ENCODE data around the gene CABP4. TPM values are rescaled to one million over a fixed set of nuclear protein-coding genes. Genes with fewer than 3 reads are reported as not detected.
A peak's percentile ranks its signal among the peaks of the same experiment; 100 is the strongest.

Gene CABP4
- total RNA-seq, 1 experiment from 2014 or later, result 24.8 TPM

GRCh38 chr11:67510023-67510345, 54.8 kb downstream of the CABP4 start:
- H3K27ac Mint-ChIP-seq (ENCODE audit: unreplicated experiment), result peak overlapping the region; percentile 99
- CTCF ChIA-PET, result no interaction called here
- no peaks in the 10 kb centered on the region for H3K9me3 Mint-ChIP-seq (ENCODE audit: low read depth, unreplicated experiment)
- peaks cover 31% of the 10 kb centered on the region for H3K4me1 Mint-ChIP-seq (ENCODE audit: low read depth, unreplicated experiment)
- H3K36me3 Mint-ChIP-seq (ENCODE audit: insufficient read depth, unreplicated experiment), result peaks cover 51% of the 10 kb centered on the region
- peaks cover 29% of the 10 kb centered on the region for H3K27me3 Mint-ChIP-seq (ENCODE audit: unreplicated experiment)
- BruUV-seq (replicated peaks), result no TSS peak
- intact Hi-C loops (cut with micrococcal nuclease; ENCODE audit: unreplicated experiment), result no loop called here
- no peak for DNase-seq
- peak overlapping the region; percentile 91 for H3K4me3 Mint-ChIP-seq (ENCODE audit: low read depth, unreplicated experiment)
- no peak for TF ChIP-seq CTCF (IDR thresholded peaks at IDR 0.05; ENCODE audit: unreplicated experiment)

Small RNAs within 50 kb of the gene (microRNA-seq; reads per million reads assigned to microRNA genes)
- not detected for gene MIR6752

Other genes starting within 250 kb of the CABP4 start
- gene GRK2, start 188.9 kb upstream of the CABP4 start, total RNA-seq (2022), result 69.8 and 71.3 TPM in 2 replicates
- gene ANKRD13D, start 166.1 kb upstream of the CABP4 start, total RNA-seq (2022), result 50.8 and 58.5 TPM in 2 replicates
- gene SSH3, start 151.8 kb upstream of the CABP4 start, total RNA-seq (2022), result 73.0 and 84.3 TPM in 2 replicates
- 95.1 and 119 TPM in 2 replicates for gene POLD4, start 101.8 kb upstream of the CABP4 start, total RNA-seq (2022)
- 7.1 and 7.5 TPM in 2 replicates for gene CLCF1, start 81.8 kb upstream of the CABP4 start, total RNA-seq (2022)
- gene RAD9A, start 63.4 kb upstream of the CABP4 start, total RNA-seq (2022), result 26.9 and 38.6 TPM in 2 replicates
- 179 and 180 TPM in 2 replicates for gene PPP1CA, start 53.5 kb upstream of the CABP4 start, total RNA-seq (2022)
- not detected in 2 replicates for gene TBC1D10C, start 51.3 kb upstream of the CABP4 start, total RNA-seq (2022)
- 0.10 TPM in 1 of 2 replicates, not detected in the other for gene CARNS1, start 39.7 kb upstream of the CABP4 start, total RNA-seq (2022)
- 44.3 and 47.5 TPM in 2 replicates for gene RPS6KB2, start 26.9 kb upstream of the CABP4 start, total RNA-seq (2022)
- gene PTPRCAP, start 17.7 kb upstream of the CABP4 start, total RNA-seq (2022), result 0.51 and 1.3 TPM in 2 replicates
- gene CORO1B, start 11.9 kb upstream of the CABP4 start, total RNA-seq (2022), result 103 and 116 TPM in 2 replicates
- gene GPR152, start 2.6 kb upstream of the CABP4 start, total RNA-seq (2022), result not detected in 2 replicates
- gene TMEM134, start 13.9 kb downstream of the CABP4 start, total RNA-seq (2022), result 31.9 and 33.2 TPM in 2 replicates
- 44.0 and 48.4 TPM in 2 replicates for gene AIP, start 27.7 kb downstream of the CABP4 start, total RNA-seq (2022)
- gene PITPNM1, start 50.0 kb downstream of the CABP4 start, total RNA-seq (2022), result 70.5 and 84.1 TPM in 2 replicates
- gene CDK2AP2, start 52.8 kb downstream of the CABP4 start, total RNA-seq (2022), result 59.7 and 64.7 TPM in 2 replicates
- gene CABP2, start 68.1 kb downstream of the CABP4 start, total RNA-seq (2022), result not detected in 2 replicates
- gene GSTP1, start 128.5 kb downstream of the CABP4 start, total RNA-seq (2022), result 777 and 838 TPM in 2 replicates
- gene NDUFV1, start 151.6 kb downstream of the CABP4 start, total RNA-seq (2022), result 216 and 233 TPM in 2 replicates
- gene NUDT8, start 174.6 kb downstream of the CABP4 start, total RNA-seq (2022), result 9.7 and 12.7 TPM in 2 replicates
- not detected in 2 replicates for gene TBX10, start 184.4 kb downstream of the CABP4 start, total RNA-seq (2022)
- gene ACY3, start 195.4 kb downstream of the CABP4 start, total RNA-seq (2022), result 0.83 and 2.0 TPM in 2 replicates
- 2.4 and 2.9 TPM in 2 replicates for gene ALDH3B2, start 219.3 kb downstream of the CABP4 start, total RNA-seq (2022)